22Rv1 (cell line): ENCODE measurements around the gene CNTNAP2.
A peak's percentile ranks its signal among the peaks of the same experiment; 100 is the strongest.

Experiments
- H3K27ac ChIP-seq: fragments of 450-650 bp; 2 replicates; pipeline ENCODE4 v1.5.1; 2017
- ZFX ChIP-seq: fragments of 450-650 bp; IDR thresholded peaks from 2 replicates; pipeline ENCODE4 v1.6.1; 2017; ENCODE audit warnings: antibody characterized with exemption, borderline replicate concordance
- TF ChIP-seq, protein P1 (sequence below): fragments of 450-650 bp; IDR thresholded peaks from 2 replicates; pipeline ENCODE4 v1.5.1; 2017; ENCODE audit warnings: mild to moderate bottlenecking

CNTNAP2 gene

GRCh38 chr7:148079206-148080080, 1962.8 kb downstream of the CNTNAP2 start:
- no peak overlapping the region for H3K27ac ChIP-seq
- TF ChIP-seq ZFX = no peak
- TF ChIP-seq, protein P1, sequence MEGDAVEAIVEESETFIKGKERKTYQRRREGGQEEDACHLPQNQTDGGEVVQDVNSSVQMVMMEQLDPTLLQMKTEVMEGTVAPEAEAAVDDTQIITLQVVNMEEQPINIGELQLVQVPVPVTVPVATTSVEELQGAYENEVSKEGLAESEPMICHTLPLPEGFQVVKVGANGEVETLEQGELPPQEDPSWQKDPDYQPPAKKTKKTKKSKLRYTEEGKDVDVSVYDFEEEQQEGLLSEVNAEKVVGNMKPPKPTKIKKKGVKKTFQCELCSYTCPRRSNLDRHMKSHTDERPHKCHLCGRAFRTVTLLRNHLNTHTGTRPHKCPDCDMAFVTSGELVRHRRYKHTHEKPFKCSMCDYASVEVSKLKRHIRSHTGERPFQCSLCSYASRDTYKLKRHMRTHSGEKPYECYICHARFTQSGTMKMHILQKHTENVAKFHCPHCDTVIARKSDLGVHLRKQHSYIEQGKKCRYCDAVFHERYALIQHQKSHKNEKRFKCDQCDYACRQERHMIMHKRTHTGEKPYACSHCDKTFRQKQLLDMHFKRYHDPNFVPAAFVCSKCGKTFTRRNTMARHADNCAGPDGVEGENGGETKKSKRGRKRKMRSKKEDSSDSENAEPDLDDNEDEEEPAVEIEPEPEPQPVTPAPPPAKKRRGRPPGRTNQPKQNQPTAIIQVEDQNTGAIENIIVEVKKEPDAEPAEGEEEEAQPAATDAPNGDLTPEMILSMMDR = no peak

- TF ChIP-seq, protein P1 = no peak
- TF ChIP-seq ZFX = no peak
- H3K27ac ChIP-seq = no peak overlapping the region
Observed at GRCh38 chr7:148083448-148083847, 1966.8 kb downstream of the CNTNAP2 start.

GRCh38 chr7:148084138-148084537, 1967.5 kb downstream of the CNTNAP2 start:
- no peak overlapping the region for H3K27ac ChIP-seq
- no peak for TF ChIP-seq ZFX
- TF ChIP-seq, protein P1 = peak; percentile 87

GRCh38 chr7:148091882-148092281, 1975.3 kb downstream of the CNTNAP2 start:
- no peak overlapping the region for H3K27ac ChIP-seq
- TF ChIP-seq, protein P1 = no peak
- TF ChIP-seq ZFX = no peak

GRCh38 chr7:148093375-148094166, 1977.0 kb downstream of the CNTNAP2 start:
- no peak overlapping the region for H3K27ac ChIP-seq
- TF ChIP-seq, protein P1 = no peak
- TF ChIP-seq ZFX = no peak

DNA sequence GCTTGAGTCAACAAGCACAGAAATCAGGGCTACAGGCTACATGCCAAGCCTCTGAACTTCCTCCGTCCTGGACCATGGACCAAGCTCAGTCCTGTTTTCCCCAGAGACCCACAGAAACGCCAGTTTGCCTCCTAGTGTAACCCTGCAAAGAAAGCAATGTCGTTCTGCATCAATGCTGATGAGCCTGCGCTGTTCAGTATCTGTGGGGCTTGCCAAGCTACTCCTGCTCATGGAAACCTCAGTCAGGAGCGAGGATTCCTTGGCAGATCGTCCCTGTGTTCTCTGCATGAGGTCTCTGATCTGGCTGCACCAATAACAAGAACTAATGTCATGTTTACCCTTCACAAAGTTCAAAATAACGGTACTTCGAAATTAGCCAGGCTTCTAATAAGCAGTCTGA, 1978.5 kb downstream of the CNTNAP2 start:
- no peak overlapping the region for H3K27ac ChIP-seq
- TF ChIP-seq ZFX = no peak
- TF ChIP-seq, protein P1 = no peak

GRCh38 chr7:148104136-148104716, 1987.6 kb downstream of the CNTNAP2 start:
- TF ChIP-seq ZFX = no peak
- TF ChIP-seq, protein P1 = no peak
- no peak overlapping the region for H3K27ac ChIP-seq
